IPS-18c (cell line): Measurements from ENCODE around the gene B4GALNT3.

Experiments used
- H3K4me3 ChIP-seq: 2 replicates; pipeline ENCODE4 v1.7.0; 2013; ENCODE audit warnings: low read depth, mild to moderate bottlenecking, low read length, moderate library complexity; ENCODE audit not compliant: insufficient read depth
- H3K9me3 ChIP-seq: one replicate; pipeline ENCODE4 v1.6.1; 2013; ENCODE audit warnings: mild to moderate bottlenecking, low read length, moderate library complexity; ENCODE audit not compliant: control insufficient read depth, insufficient read depth

The B4GALNT3 gene

GRCh38 chr12:588024-588322, 128.2 kb downstream of the B4GALNT3 start:
- H3K9me3 ChIP-seq: no peaks in the 10 kb centered on the region

GRCh38 chr12:588646-589045, 128.9 kb downstream of the B4GALNT3 start:
- Histone ChIP-seq H3K4me3 (no peak overlapping the region), H3K9me3 (no peaks in the 10 kb centered on the region)

More at GRCh38 chr12:588024-588322, 128.2 kb downstream of the B4GALNT3 start:
- H3K4me3 ChIP-seq: no peak overlapping the region

DNA sequence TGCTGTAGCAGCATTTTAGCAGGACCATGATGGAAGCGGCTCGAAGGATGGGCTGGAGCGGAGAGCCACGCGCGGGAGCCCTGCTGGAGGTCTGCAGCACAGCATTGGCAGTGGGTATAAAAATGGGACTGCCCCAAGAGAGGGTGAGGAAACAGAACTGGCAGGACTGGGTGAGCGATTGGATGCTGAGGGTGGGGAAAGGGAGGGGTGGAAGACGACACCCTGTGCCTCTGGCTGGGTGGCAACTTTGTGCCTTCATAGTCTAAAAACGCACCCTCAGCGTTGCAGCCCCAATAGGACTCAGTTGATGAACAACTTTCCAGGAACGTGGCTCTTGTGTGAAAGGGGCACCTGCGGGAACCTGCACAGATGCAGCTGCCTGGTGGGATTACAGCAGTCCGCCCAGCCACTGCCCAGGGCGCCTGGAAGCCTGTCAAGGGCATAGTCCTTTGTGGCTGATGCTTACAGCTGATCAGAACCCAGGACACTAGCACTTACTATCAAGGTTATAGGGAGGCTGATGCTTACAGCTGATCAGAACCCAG, 130.5 kb downstream of the B4GALNT3 start:
- Histone ChIP-seq H3K9me3 (no peaks in the 10 kb centered on the region), H3K4me3 (no peak overlapping the region)

DNA sequence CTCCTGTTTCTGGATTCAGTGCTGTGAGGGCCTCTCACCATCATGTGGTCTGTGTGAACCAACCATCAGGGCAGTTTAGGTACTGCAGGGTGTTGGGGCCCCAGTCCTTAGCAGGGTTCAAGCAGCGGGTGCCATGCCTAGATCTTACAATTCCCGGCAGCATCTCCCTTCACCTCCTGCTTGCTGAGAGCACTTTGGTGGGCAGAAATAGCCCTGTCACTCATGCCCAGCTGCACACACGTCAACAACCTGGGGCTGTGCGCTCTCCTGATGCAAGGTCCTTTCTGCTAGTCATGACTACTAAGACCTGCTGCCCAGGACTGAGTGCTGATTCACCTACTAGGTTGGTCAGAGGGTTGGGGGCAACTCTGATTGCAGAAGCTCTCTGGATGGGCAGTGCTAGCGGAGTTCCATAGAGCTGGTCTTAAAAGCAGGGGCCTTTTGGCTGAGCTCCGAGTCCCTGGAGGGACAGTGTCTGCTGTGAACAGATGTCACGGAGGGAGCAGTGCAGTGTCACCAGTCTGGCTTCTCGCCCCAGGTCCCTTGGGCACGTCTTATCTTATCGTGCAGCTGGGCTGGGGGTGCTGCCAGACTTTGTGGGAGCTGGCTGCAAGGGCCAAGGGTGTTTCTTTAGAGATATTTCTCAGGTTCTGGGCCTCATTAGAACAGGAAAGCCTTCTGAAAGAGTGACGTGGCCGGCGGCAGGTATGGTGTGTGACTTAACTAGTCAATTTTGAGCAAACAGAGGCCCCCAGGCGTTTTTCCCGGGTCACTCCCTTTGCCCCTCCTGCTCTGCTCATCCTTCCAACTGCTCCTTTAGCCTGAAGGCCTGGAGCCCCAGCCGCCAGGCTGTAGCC, 131.7 kb downstream of the B4GALNT3 start:
- H3K4me3 ChIP-seq: no peak overlapping the region
- no peaks in the 10 kb centered on the region for H3K9me3 ChIP-seq

GRCh38 chr12:592024-592505, 132.3 kb downstream of the B4GALNT3 start:
- Histone ChIP-seq H3K9me3 (no peaks in the 10 kb centered on the region), H3K4me3 (no peak overlapping the region)

GRCh38 chr12:593396-594270, 133.9 kb downstream of the B4GALNT3 start:
- Histone ChIP-seq H3K4me3 (no peak overlapping the region), H3K9me3 (no peaks in the 10 kb centered on the region)

DNA sequence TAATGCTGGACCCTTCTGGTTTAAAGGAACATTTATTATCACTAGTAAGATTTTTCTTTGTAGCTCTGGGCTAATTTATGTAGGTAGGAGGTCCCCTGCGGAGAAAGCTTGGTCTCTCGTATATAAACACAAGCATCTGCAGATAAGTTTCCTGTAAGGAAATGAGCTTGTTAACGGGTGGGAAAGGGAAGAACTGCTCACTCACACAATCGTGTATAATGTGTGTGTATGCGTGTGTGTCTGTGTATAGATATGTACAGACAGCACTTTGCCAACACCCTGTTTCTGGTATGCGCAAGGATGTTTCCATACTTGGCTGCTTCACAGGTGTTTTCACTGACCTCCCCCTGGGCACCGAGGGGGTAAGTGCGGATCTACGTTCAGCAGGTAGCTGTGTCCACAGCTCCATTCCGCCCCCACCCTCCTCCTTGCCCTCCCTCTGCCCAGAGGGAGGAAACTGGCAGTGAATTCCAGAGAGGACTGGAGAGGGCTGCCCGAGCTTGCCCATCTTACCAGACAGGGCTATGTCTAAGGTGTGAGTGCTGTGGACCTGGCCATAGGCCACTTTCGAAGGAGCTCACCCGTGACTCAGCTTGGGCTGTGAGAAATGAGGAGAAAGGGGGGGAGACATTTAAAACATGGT, 138.3 kb downstream of the B4GALNT3 start:
- Histone ChIP-seq H3K4me3 (no peak overlapping the region), H3K9me3 (no peaks in the 10 kb centered on the region)

GRCh38 chr12:599756-600155, 140.0 kb downstream of the B4GALNT3 start:
- H3K4me3 ChIP-seq: no peak overlapping the region
- no peaks in the 10 kb centered on the region for H3K9me3 ChIP-seq

DNA sequence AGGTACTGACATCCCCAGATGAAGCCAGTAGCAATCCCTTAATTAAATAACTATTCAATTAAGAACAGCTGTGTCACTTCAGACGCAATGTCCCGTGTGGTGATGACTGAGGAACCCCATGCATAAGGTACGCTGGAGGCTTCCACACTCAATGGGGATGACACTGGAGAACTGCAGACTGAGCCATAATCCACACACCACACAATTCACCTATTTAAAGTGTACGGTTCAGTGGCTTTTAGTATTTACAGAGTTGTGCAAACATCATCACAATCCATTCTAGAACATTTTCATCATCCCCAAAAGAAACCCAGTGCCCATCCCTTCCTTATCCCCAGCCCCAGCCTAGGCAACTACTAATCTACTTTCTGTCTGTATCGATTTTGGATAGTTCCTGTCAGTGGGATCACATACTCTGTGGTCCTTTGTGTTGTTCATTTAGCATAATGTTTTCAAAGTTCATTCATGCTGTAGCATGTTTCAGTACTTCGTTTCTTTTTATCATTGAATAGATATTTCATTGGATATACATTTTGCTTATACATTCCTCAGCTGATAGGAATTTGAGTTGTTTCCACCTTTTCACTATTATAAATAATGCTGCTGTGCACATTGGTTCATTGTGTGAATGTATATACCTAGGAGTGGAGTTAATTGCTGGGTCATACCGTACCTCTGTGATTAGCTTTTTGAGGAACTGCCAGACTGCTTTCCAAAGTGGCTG, 142.4 kb downstream of the B4GALNT3 start:
- Histone ChIP-seq H3K4me3 (no peak overlapping the region), H3K9me3 (no peaks in the 10 kb centered on the region)

DNA sequence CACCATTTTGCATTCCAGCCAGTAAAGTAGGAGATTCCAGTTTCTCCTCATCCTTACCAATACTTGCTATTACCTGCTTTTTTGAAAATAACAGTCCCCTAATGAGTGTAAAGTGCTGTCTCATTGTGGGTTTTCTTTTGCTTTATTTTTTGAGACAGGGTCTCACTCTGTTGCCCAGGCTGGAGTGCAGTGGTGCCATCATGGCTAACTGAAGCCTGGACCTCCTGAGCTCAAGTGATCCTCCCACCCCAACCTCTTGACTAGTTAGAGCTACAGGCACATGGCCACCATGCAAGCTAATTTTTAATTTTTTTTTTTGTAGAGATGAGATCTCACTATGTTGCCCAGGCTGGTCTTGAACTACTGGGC, 142.9 kb downstream of the B4GALNT3 start:
- Histone ChIP-seq H3K4me3 (no peak overlapping the region), H3K9me3 (no peaks in the 10 kb centered on the region)

DNA sequence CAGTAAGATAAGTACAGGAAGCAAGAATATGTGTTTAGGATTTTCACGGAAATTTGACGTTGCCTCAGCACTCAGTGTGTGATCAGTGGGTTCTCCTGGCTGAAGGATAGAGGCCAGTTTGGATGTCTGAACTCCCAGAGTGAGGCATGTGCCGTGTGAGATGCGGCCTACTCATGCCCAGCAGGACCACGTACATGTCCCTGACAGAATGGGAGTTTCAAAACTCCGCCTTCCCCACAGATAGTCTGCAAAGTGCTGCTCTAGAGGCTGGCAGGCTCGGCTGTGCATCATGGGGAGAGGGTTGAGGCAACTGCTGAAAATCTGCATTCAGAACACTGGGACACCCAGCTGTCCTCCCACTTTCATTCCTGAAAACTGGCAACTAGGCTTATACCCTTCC, 145.2 kb downstream of the B4GALNT3 start:
- Histone ChIP-seq H3K9me3 (no peaks in the 10 kb centered on the region), H3K4me3 (no peak overlapping the region)

DNA sequence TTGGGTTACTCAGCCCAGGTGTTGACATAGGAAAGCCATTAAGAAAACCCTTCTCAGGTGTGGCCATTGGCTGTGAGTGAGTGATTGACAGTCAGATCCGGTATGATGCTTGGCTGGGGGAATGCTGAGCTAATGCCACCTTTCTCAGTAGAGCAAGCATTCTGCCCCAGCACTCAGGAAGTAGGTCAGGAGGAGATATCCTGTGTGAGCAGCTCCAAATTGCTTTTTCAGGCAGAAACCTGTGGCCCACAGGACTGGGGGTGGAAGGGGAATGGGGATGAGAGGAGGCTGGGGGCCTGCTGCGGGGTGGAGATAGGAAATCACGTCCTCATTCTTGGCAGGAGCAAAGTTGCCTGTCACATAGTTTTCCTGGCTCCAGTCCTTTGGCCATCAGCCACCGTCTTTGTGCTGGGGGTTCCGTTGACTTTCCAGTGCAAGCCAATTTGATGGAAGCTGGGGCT, 147.8 kb downstream of the B4GALNT3 start:
- Histone ChIP-seq H3K9me3 (no peaks in the 10 kb centered on the region), H3K4me3 (no peak overlapping the region)

DNA sequence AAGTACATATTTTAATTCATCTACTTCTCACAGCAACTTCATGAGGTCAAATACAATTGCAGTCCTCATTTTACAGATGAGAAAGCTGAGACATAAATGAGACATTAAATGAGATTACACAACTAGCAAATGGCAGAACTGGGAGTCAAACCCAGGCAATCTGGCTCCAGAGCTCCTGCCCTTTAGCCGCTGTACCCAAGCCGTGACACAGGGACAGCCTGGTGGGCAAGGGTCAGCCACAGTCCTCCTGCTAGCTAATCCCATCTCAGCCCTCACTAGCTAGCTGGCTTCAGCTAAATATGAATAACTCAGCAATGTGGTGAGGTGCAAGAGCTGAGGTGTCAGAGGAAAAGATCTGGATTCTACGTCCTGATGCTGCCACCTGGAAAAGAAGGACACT, 148.7 kb downstream of the B4GALNT3 start:
- Histone ChIP-seq H3K4me3 (no peak overlapping the region), H3K9me3 (no peaks in the 10 kb centered on the region)

DNA sequence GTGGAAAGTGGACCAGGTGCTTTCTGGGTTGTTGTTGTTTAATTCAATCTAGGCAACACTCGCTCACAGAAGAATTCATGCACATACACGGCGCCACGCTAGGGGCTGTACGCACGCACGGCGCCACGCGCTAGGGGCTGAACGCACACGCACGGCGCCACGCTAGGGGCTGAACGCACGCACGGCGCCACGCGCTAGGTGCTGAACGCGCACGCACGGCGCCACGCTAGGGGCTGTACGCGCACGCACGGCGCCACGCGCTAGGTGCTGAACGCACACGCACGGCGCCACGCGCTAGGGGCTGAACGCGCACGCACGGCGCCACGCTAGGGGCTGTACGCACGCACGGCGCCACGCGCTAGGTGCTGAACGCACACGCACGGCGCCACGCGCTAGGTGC, 149.2 kb downstream of the B4GALNT3 start:
- H3K4me3 ChIP-seq: no peak overlapping the region
- H3K9me3 ChIP-seq: no peaks in the 10 kb centered on the region

- Histone ChIP-seq H3K9me3 (no peaks in the 10 kb centered on the region), H3K4me3 (no peak overlapping the region)
Measured at GRCh38 chr12:611721-612120, 152.0 kb downstream of the B4GALNT3 start.

DNA sequence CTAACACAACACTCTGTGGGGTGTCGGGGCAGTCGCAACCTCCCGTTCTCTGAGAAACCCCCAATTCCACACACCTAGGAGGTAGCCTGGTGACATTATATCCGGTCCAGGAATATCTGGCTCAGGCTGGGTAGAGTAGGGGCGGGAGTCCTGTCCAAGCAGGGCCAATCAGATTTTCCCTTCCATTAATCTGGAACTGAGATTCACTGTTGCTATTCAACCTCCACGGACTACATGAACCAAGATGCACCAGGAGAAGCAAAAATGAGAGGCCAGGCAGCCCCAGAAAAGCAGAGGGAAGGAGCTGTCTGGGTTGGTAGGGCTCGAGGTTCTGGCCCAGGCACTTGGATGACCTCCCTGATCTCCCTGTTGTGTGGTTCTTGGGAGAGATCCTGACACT, 152.6 kb downstream of the B4GALNT3 start:
- Histone ChIP-seq H3K4me3 (no peak overlapping the region), H3K9me3 (no peaks in the 10 kb centered on the region)

DNA sequence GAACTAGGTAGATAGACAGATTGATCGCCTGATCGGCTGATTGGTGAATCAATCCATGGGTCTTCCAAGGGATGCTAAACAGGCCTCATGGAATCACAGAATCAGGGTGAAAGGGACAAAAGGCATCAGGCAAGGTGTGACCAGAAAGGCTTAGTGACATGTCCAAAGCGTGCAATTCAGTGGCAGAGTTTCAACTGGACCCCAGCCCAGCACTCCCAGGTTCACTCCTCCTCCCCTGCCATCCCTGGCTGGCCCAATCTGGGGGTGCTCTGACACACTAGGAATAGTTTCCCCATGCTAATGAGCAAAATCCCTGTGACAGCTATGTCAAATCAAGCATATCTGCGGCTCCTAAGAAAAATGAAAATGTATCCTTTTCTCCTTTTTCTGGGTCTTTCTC, 153.1 kb downstream of the B4GALNT3 start:
- H3K9me3 ChIP-seq: no peaks in the 10 kb centered on the region
- no peak overlapping the region for H3K4me3 ChIP-seq
